ENCODE measurements around the gene HRH1. TPM values are rescaled to one million over a fixed set of nuclear protein-coding genes. Genes with fewer than 3 reads are reported as not detected.
"Not testable (repeated sequence)": the region's sequence is repeated elsewhere in the genome, so short reads cannot be mapped to it uniquely, and the experiment has no call there.

Gene HRH1
- total RNA-seq, 2 donors from 2014 or later: 17.7 to 48.3 TPM

DNA sequence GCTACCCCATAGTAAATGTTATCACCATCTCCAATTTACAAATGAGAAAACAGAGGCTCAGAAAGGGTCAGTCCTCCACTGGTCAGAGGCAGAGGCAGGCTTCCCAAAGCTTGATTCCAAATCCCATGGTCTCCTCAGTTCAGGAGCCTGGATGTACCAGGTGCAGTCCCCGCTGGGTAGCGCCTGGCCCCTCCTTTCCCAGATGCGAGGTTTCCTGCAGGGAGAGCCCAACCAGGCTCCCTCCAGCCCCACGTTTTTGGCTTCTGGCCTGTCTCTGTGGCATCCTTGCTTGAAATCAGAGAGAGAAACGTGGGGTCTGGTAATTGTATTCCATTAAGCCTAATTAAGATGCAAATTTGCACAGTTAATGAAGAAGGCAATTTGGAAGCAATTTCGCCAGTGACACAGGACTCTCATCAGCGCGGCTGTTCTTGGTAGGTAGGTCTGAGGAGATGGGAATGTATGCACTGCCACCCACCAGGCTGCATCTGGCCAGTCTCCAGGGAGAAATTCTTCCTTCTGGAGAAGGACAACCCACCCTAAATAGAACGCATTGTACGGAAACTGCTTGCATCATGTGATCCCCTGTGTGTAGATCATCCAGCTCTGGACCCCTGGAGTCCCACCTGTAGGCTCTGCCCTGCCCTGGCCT is 50.5 kb downstream of the HRH1 start:
- Histone ChIP-seq H3K4me3 (no peak overlapping the region), H3K27ac (peak overlapping the region; percentile 44 to 94), H3K9me3 (no peaks in the 10 kb centered on the region), H3K27me3 (replicated peaks; ENCODE audit: insufficient read depth) (no peaks in the 10 kb centered on the region), H3K4me1 (ENCODE audit: control insufficient read depth in 1 of 2, low read depth in 2 of 2) (peaks cover 36 to 72% of the 10 kb centered on the region in 2 donors), H3K36me3 (no peaks in the 10 kb centered on the region)
- DNase-seq (ENCODE audit: low spot score): no peak
- TF ChIP-seq, protein P1, sequence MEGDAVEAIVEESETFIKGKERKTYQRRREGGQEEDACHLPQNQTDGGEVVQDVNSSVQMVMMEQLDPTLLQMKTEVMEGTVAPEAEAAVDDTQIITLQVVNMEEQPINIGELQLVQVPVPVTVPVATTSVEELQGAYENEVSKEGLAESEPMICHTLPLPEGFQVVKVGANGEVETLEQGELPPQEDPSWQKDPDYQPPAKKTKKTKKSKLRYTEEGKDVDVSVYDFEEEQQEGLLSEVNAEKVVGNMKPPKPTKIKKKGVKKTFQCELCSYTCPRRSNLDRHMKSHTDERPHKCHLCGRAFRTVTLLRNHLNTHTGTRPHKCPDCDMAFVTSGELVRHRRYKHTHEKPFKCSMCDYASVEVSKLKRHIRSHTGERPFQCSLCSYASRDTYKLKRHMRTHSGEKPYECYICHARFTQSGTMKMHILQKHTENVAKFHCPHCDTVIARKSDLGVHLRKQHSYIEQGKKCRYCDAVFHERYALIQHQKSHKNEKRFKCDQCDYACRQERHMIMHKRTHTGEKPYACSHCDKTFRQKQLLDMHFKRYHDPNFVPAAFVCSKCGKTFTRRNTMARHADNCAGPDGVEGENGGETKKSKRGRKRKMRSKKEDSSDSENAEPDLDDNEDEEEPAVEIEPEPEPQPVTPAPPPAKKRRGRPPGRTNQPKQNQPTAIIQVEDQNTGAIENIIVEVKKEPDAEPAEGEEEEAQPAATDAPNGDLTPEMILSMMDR (IDR thresholded peaks at IDR 0.05): no peak
- ATAC-seq (ENCODE audit: insufficient number of reproducible peaks, low FRiP score, low read depth): no peak

DNA sequence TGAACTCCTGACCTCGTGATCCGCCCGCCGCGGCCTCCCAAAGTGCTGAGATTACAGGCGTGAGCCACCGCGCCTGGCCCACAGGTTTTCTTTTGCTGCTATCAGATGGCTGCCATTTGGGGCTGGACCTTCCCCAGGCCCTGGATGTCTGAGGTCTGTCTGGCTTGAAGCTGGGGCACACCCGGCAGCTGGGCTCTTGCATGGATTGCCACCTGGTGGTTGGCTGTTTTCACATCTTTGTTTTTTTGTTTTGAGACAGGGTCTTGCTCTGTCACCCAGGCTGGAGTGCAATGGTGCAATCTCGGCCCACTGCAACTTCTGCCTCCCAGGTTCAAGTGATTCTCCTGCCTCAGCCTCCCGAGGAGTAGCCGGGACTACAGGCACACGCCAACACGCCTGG is 51.6 kb downstream of the HRH1 start:
- peak overlapping the region; percentile 74 to 94 for H3K27ac ChIP-seq
- not testable (repeated sequence) for H3K36me3 ChIP-seq; DNase-seq (ENCODE audit: low spot score)

GRCh38 chr3:11206316-11206715 is 52.0 kb downstream of the HRH1 start:
- Histone ChIP-seq H3K36me3 (no peaks in the 10 kb centered on the region), H3K4me1 (ENCODE audit: control insufficient read depth in 1 of 2, low read depth in 2 of 2) (peaks cover 33 to 70% of the 10 kb centered on the region in 2 donors), H3K27me3 (replicated peaks; ENCODE audit: insufficient read depth) (no peaks in the 10 kb centered on the region), H3K27ac (peak overlapping the region; percentile 74 to 94), H3K9me3 (no peaks in the 10 kb centered on the region), H3K4me3 (no peak overlapping the region)
- ATAC-seq (ENCODE audit: insufficient number of reproducible peaks, low FRiP score, low read depth) (no peak), DNase-seq (ENCODE audit: low spot score) (no peak)
- TF ChIP-seq, protein P1 (IDR thresholded peaks at IDR 0.05): no peak

More for the DNA sequence above, 51.6 kb downstream of the HRH1 start:
- ATAC-seq (ENCODE audit: insufficient number of reproducible peaks, low FRiP score, low read depth); H3K4me3 ChIP-seq; H3K27me3 ChIP-seq (replicated peaks; ENCODE audit: insufficient read depth); H3K9me3 ChIP-seq: not testable (repeated sequence)
- TF ChIP-seq, protein P1 (IDR thresholded peaks at IDR 0.05): peak; percentile 20
- H3K4me1 ChIP-seq (ENCODE audit: control insufficient read depth in 1 of 2, low read depth in 2 of 2): peaks cover 35 to 70% of the 10 kb centered on the region in 2 donors

DNA sequence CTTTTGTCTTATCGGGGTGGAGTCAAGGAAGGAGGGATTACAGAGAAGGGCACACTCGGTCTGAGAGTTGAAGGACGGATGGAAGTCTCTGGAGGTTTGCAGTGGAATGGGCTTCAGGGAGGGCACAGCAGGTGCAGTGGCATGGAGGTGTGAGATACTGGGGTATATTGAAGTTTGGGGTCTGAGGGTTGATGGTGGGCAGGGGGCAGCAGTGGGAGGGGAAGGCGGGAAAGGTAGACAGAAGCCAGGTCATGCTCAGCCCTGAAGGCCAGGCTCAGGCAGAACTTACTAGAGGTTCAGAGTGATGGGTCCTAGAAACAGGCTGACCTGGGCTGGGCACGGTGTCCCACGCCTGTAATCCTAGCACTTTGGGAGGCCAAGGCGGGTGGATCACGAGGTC is 52.7 kb downstream of the HRH1 start:
- H3K9me3 ChIP-seq: no peaks in the 10 kb centered on the region
- H3K36me3 ChIP-seq: no peaks in the 10 kb centered on the region
- peaks cover 33 to 70% of the 10 kb centered on the region in 2 donors for H3K4me1 ChIP-seq (ENCODE audit: control insufficient read depth in 1 of 2, low read depth in 2 of 2)
- peak overlapping the region; percentile 74 to 94 for H3K27ac ChIP-seq
- no peaks in the 10 kb centered on the region for H3K27me3 ChIP-seq (replicated peaks; ENCODE audit: insufficient read depth)
- ATAC-seq (ENCODE audit: insufficient number of reproducible peaks, low FRiP score, low read depth) (no peak), DNase-seq (ENCODE audit: low spot score) (no peak)
- TF ChIP-seq, protein P1 (IDR thresholded peaks at IDR 0.05): no peak
- H3K4me3 ChIP-seq: no peak overlapping the region

- Histone ChIP-seq H3K4me3 (peak overlapping the region; percentile 47), H3K27me3 (replicated peaks; ENCODE audit: insufficient read depth) (no peaks in the 10 kb centered on the region), H3K27ac (peak overlapping the region; percentile 80 to 94), H3K36me3 (no peaks in the 10 kb centered on the region), H3K4me1 (ENCODE audit: control insufficient read depth in 1 of 2, low read depth in 2 of 2) (peaks cover 26 to 71% of the 10 kb centered on the region in 2 donors), H3K9me3 (no peaks in the 10 kb centered on the region)
- ATAC-seq (ENCODE audit: insufficient number of reproducible peaks, low FRiP score, low read depth) (no peak), DNase-seq (ENCODE audit: low spot score) (no peak)
- TF ChIP-seq, protein P1 (IDR thresholded peaks at IDR 0.05): no peak
Measured at GRCh38 chr3:11211531-11212298, 57.4 kb downstream of the HRH1 start.

All from thoracic aorta (tissue), 2 donors.